T1000 (cell line): ENCODE measurements around the gene LPAR2.

Source experiments
- DNase-seq: peaks from one replicate; lab custom pipeline; 2025; ENCODE audit warnings: mixed read lengths; lab: John Stamatoyannopoulos, UW

Gene LPAR2

DNA sequence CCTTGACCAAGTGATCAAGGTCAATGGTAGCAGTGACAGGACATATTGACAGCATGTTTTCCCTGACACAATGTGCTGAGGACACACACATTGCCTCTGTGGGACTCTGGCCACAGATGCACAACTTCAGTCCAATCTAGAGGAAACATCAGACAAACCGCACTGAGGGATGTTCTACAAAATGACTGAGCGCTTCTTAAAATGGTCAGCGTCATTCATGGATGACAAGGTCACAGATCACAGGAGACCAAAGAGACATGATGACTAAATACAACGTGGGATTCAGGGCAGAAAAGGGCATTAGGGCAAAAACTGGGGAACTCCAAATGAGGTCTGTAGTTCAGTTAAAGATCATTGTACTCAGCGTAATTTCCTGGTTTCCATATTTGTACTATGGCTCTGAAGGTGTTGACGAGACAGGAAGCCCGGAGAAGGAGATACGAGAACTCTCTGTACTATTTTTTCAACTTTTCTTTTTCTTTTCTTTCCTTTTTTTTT lies 30.2 kb downstream of the LPAR2 start:
- DNase-seq: no peak

DNA sequence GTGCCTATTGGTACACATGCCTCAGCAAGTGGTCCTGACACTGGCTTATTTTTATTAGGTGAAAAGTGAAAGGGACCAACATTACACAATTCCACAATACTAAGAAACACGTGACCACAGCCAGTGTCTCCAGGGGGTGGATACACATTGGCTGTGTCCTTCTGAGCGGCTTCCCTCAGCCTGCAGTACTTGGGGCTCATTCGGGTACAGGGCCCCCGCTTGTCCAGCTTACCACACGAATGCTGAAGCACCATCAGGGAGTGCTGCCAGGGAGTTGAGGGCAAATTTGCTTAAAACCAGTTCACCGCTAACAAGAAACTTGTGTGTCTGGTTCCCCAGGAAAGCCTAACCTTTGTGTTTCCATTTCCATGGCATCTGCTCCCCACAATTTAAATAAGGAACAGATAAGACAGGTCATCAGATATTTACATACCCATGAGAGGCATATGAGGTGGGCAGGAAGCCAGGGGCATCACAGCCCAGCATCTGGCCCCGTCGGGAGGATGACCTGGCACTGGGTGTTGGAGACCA lies 32.8 kb downstream of the LPAR2 start:
- no peak for DNase-seq

DNA sequence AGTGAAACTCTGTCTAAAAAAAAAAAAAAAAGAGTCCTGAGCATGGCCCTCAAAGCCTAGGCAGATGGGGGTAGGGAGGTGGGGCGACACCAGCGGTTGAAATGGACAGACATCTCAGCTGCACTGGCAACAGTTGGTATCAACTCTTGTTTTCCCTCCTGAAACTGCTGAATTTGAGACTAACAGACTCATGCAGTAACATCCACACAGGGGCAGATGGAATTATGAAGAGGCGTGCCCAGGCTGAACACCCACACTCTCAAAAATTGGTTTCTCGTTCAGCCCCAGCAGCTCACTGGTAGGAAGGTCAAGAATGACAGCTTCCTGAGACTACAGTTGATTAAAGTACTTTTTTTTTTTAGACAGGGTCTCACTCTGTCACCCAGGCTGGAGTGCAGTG lies 33.6 kb downstream of the LPAR2 start:
- no peak for DNase-seq

DNA sequence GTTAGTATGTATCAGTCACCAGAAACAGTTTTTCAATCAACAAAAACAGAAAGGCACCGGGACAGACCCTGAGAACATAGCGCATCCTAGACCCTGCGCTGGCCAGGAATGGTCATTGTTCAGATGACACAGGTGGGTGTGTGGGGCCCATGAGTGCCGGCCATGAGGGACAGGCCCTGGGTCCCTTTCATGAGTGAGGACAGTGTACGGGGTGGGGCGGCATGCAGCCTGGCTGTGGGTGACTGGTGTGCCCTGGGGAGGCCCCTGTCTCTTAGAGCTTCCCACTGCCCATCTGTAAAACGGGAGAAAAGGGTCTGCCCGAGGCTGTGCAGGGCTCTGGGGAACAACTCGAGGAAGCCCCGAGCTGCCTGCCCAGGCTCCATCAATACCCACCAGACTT lies 35.3 kb downstream of the LPAR2 start:
- no peak for DNase-seq

DNA sequence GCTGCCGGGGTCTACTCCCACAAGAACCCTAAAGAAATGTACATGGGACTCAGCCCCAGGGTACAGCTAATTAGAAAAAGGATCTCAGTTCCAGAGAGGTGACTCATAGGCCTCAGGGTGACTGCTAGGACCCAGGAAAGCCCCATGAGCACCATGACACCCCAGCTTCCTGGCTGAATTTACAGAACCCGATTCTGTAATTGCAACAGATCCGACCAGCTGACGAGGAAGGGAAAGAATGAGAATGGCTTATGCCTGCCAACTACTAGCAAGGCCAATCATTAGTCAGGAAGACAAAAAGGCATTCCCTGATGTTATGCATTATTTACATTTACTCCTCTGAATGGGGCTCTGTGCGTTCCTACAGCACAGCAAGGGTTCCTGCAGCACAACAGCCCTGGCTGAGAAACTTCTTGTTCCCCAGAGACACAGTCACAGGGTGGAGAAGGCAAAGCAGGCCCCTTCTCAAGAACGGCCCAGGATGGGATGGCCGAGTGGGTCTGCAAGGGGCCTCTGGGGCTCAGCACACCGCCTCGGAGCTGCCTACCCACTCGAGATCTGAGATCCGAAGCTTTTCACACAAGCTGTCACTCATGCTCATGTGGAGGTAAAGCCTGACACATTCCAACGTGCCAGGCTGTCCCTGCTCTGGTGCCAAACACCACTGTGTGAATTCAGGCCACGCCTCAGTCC lies 36.7 kb downstream of the LPAR2 start:
- peak; percentile 88 for DNase-seq

DNA sequence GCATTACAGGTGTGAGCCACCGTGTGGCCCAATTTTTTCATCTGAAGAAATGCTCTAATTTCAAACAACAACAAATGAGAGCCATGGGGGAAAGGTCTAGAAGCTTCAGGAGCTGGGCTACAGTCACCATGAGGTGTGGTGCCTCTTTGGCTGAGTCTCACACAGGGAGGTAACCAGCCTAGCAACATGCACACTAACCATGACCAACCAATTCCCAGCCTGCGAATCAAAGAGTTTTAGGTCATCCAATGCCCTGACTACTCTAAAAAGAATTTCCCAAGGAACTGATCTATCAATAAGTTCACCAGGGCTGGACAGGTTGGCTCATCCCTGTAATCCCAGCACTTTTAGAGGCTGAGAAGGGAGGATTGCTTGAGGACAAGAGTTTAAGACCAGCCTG lies 39.5 kb downstream of the LPAR2 start:
- no peak for DNase-seq

DNA sequence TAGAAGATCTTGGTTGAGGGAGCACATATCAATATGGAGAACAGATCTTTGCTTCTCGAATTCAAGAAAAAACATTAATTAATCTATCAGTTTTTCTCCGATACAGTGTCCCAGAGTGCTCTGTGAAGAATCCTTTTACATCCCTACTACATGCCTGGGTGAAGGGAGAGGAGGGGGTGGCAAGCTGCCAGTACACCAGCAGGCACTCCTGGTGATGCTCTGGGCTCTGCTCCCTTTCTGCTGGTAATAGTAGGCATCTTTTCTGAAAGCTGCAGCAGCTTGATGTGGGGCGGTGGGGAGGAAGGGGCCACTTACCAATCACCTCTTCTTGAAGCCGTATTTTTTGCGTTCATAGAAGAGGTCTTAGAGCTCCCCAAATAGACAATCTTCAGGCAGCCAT lies 40.2 kb downstream of the LPAR2 start:
- DNase-seq: no peak

DNA sequence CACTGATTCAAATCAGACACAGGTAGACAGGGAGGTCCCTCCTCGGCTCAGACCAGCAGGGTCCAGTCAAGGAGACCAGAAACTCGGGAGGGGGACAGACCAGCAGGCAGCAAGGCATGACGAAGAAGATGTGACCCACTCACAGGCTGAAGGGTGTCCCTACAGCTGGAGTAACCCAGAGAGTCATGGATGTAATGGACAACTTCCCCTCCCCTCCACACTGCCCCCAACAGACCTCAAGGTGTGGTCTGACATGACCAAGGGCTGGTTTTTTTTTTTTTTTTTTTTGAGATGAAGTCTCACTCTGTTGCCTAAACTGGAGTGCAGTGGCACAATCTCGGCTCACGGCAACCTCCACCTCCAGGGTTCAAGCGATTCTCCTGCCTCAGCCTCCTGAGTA lies 43.7 kb downstream of the LPAR2 start:
- DNase-seq: no peak

DNA sequence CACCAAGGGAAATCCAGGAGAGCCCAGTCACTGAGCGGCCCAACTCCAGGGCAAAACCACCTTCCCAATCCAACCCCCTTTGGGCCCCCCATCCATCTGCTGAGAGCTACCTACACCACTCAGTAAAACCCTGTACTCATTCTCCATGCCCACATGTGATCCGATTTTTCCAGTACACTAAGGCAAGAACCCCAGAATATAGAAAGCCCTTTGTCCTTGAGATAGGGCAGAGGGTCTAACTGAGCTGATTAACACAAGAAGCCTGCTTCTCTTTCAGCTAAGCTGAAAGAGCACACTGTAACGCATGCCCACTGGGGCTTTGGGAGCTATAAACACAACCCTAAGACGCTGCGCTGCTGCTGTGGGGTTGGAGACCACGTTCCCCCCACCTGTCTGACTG lies 45.5 kb downstream of the LPAR2 start:
- DNase-seq: no peak

DNA sequence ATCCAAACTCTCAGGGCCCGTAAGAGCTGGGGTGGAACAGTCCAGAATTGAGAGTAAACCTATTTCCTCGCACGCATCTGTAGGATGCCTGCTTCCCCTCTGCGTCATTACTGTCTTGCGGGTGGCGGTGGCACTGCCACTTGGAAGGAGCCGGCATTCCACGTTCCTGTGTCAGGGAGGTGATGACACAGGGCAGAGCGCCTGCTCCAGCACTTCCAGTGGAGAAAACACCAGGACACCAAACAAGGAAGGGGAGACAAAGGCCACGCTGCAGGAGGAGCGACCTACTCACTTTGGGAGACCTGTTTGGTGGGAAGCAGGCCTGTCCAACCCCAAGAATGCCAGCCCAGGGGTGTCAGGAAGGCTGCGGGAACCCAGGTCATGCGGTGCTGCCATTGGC lies 46.6 kb downstream of the LPAR2 start:
- no peak for DNase-seq

DNA sequence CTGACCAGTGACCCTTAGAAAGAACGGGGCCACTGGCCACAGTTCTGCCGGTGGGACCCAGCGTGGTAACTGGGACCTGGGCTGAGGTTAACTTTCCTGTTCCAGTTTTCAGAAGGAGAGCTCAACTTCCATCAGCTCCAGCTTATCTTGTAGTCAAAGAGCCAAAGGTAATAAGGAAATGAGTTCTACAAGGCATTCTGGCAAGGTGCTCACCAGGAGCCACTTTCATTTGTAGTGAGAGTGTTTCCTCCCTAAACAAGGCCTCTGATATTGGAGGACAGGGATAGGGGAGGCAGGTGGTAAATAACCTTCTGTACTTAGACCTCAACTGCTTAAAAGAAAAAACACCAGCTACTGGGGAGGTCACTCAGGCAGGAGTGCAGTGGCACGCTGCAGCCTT lies 47.6 kb downstream of the LPAR2 start:
- DNase-seq: no peak

DNA sequence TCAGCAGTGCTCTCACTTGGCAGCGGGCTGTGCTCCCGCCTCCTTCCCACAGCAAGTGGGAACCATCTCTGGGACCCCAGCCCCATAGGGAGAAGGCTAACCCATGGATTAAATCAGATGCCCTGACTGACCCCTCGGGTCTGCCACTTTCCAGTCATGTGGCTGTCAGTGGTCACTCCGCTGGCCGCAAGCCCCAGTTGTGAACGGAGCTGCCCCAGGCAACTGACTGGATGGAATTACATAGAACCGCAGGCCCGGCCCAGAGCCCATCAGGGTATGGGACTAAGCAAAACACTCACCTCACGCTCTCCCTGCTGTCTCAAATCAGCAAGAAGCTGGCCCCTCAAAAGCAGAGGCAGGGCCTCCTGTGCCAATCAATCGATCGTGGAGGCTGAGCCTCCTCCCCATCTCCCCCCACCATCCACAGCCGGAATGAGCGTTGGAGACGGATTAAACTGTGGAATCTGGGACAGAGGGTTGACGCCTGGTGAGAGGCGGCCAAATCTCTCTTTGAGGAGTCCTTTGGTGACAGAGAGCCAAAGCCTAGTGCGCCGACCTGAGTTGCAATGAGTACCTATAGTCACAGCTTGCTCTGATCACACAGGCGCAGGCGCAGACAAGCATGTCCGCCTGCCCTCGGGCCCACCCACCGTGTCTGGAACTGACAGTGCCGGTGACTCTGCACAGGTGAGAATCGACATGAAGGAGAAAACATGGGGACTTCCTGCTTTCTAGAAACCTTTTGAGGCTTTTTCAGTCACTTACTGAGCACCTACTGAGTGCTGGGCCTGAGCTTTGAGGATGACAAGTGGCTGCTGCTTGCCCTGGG lies 48.3 kb downstream of the LPAR2 start:
- no peak for DNase-seq

DNA sequence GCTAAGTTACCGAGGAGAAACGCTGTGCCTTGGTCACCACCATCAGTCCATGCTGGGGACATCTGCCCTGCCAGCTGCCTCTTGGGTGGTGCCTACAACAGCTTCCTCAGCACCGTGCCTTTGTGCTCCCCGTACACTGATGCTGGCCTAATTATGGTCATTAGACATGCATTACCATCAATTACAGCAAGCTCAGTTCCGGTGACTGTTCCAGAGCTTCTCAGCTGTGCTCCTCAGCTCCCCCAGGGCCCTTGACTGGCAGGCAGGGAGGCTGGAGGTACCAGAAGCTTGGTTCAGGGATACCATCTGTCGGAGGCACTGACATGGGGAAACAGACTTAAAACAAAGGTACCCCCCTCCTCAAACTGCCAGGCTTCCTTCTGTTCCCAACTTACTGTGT lies 49.8 kb downstream of the LPAR2 start:
- DNase-seq: no peak

DNA sequence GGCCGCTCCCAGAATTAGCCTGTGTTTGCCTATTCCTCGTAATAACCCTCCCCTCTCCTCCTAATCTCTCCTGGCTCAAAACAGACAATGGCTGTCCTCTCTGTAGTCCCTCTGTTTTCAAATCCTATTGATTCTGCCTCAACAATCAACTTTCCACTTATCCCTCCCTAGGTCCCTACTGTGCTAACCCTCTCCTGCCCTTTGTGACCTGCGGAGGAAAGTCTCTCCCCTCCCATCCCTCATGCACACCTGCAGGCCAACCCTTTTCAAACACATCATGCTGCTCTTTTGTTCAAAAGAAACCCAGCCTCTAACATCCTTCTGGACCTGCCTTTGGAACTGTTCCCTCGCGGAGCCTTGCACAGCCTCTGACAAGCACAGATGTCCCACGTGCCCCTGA lies 52.6 kb downstream of the LPAR2 start:
- no peak for DNase-seq
